AG09309 (cell line): ENCODE data around the gene CCDC12.

ENCODE experiments used
- DNase-seq: peaks from one replicate; pipeline ENCODE4 v3.0.0-alpha.2; 2010; ENCODE audit warnings: low read depth
- H3K4me3 ChIP-seq: 2 replicates; pipeline ENCODE4 v1.5.1; 2011; ENCODE audit warnings: mild to moderate bottlenecking, low read depth, low read length, moderate library complexity; ENCODE audit not compliant: control insufficient read depth
- CTCF ChIP-seq: IDR thresholded peaks from 2 replicates; pipeline ENCODE4 v1.5.1; 2011; ENCODE audit warnings: mild to moderate bottlenecking, low read depth, low read length, inconsistent platforms; ENCODE audit not compliant: insufficient read depth, control insufficient read depth; ENCODE audit errors: missing control alignments

The CCDC12 gene

GRCh38 chr3:46957092-46957820 lies 19.3 kb downstream of the CCDC12 start:
- H3K4me3 ChIP-seq: no peak overlapping the region
- no peak for TF ChIP-seq CTCF
- no peak for DNase-seq

GRCh38 chr3:46955801-46956259 lies 20.7 kb downstream of the CCDC12 start:
- DNase-seq: no peak
- TF ChIP-seq CTCF: no peak
- no peak overlapping the region for H3K4me3 ChIP-seq

GRCh38 chr3:46955157-46955556 lies 21.4 kb downstream of the CCDC12 start:
- no peak for TF ChIP-seq CTCF
- DNase-seq: no peak

GRCh38 chr3:46954178-46954577 lies 22.4 kb downstream of the CCDC12 start:
- TF ChIP-seq CTCF: no peak
- DNase-seq: no peak
- no peak overlapping the region for H3K4me3 ChIP-seq

More at GRCh38 chr3:46955157-46955556, 21.4 kb downstream of the CCDC12 start:
- H3K4me3 ChIP-seq: no peak overlapping the region

- no peak overlapping the region for H3K4me3 ChIP-seq
- DNase-seq: no peak
- TF ChIP-seq CTCF: no peak
Measured at GRCh38 chr3:46953234-46954010, 23.1 kb downstream of the CCDC12 start.

- no peak for TF ChIP-seq CTCF
- H3K4me3 ChIP-seq: no peak overlapping the region
- no peak for DNase-seq
Measured at GRCh38 chr3:46952813-46953212, 23.7 kb downstream of the CCDC12 start.
